GM10266 (cell line): ENCODE results near the gene PHAF1.

Experiments used
- DNase-seq: peaks from one replicate; pipeline ENCODE4 v3.0.0; 2012; ENCODE audit errors: extremely low spot score
- CTCF ChIP-seq: IDR thresholded peaks from 2 replicates; pipeline ENCODE4 v1.5.1; 2012; ENCODE audit warnings: mild to moderate bottlenecking, low read depth; ENCODE audit not compliant: control insufficient read depth, insufficient read depth; ENCODE audit errors: missing control alignments

Gene PHAF1

GRCh38 chr16:67176662-67177061 lies 66.9 kb downstream of the PHAF1 start:
- DNase-seq = no peak
- TF ChIP-seq CTCF = no peak

- no peak for TF ChIP-seq CTCF
- no peak for DNase-seq
These were observed 68.3 kb downstream of the PHAF1 start for GRCh38 chr16:67177743-67178699.

- TF ChIP-seq CTCF = peak; percentile 30
- no peak for DNase-seq
These were observed 69.8 kb downstream of the PHAF1 start for GRCh38 chr16:67179421-67180080.

GRCh38 chr16:67180166-67180565 lies 70.4 kb downstream of the PHAF1 start:
- DNase-seq = no peak

GRCh38 chr16:67181346-67181745 lies 71.6 kb downstream of the PHAF1 start:
- no peak for TF ChIP-seq CTCF
- no peak for DNase-seq

More at GRCh38 chr16:67180166-67180565, 70.4 kb downstream of the PHAF1 start:
- TF ChIP-seq CTCF = no peak

- TF ChIP-seq CTCF = no peak
- no peak for DNase-seq
These were observed 72.5 kb downstream of the PHAF1 start for GRCh38 chr16:67182288-67182687.

GRCh38 chr16:67183284-67183626 lies 73.5 kb downstream of the PHAF1 start:
- DNase-seq = no peak
- no peak for TF ChIP-seq CTCF
